GM12874 (cell line): ENCODE results near the gene TMEM123.

ENCODE experiments used
- TF ChIP-seq, protein P1 (sequence below): IDR thresholded peaks from 2 replicates; pipeline ENCODE4 v1.5.1; 2011; ENCODE audit warnings: low read depth, mild to moderate bottlenecking, control low read depth, low read length, moderate library complexity; ENCODE audit not compliant: insufficient read depth

The TMEM123 gene

DNA sequence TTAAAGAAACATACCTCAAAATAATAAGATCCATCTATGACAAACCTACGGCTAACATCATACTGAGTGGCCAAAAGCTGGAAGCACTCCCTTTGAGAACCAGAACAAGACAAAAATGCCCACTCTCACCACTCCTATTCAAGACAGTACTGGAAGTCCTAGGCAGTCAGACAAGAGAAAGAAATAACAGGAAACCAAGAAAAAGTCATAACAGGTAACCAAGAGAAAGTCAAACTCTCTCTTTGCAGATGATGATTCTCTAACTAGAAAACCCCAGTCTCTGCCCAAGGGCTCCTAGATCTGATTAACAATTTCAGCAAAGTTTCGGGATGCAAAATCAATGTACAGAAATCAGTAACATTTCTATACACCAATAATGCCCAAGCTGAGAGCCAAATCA, 35.6 kb downstream of the TMEM123 start:
- TF ChIP-seq, protein P1, sequence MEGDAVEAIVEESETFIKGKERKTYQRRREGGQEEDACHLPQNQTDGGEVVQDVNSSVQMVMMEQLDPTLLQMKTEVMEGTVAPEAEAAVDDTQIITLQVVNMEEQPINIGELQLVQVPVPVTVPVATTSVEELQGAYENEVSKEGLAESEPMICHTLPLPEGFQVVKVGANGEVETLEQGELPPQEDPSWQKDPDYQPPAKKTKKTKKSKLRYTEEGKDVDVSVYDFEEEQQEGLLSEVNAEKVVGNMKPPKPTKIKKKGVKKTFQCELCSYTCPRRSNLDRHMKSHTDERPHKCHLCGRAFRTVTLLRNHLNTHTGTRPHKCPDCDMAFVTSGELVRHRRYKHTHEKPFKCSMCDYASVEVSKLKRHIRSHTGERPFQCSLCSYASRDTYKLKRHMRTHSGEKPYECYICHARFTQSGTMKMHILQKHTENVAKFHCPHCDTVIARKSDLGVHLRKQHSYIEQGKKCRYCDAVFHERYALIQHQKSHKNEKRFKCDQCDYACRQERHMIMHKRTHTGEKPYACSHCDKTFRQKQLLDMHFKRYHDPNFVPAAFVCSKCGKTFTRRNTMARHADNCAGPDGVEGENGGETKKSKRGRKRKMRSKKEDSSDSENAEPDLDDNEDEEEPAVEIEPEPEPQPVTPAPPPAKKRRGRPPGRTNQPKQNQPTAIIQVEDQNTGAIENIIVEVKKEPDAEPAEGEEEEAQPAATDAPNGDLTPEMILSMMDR: no peak

DNA sequence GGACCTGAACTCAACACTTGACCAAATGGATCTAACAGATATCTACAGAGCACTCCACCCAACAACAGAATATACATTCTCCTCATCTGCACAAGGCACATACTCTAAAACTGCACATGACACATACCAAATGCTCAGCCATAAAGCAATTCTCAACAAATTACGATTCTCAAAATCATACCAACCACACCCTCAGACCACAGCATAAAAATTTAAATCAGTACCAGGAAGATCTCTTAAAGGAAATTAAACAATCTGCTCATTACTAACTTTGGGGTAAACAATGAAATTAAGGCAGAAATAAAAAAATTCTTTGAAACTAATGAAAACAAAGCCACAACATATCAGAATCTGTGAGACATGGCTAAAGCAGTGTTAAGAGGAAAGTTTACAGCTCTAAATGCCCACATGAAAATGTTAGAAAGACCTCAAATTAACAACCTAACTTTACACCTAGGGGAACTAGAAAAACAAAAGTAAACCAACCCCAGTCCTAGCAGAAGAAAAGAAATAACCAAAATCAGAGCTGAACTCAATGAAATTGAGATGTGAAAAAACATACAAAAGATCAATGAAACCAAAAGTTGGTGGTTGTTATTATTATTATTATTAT, 37.2 kb downstream of the TMEM123 start:
- TF ChIP-seq, protein P1: no peak

DNA sequence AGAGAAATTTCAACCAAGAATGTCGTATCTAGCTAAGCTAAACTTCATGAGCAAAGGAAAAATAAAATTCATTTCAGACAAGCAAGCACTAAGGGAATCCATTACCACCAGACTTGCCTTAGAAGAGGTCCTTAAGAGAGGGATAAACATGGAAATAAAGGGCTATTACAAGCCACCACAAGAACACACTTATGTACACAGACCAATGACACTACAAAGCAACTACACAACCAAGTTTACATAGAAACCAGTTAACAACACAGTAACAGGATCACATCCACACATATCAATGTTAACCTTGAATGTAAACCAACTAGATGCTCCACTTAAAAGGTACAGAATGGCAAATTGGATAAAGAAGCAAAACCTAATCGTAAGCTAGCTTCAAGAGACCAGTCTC, 38.0 kb downstream of the TMEM123 start:
- TF ChIP-seq, protein P1: no peak

DNA sequence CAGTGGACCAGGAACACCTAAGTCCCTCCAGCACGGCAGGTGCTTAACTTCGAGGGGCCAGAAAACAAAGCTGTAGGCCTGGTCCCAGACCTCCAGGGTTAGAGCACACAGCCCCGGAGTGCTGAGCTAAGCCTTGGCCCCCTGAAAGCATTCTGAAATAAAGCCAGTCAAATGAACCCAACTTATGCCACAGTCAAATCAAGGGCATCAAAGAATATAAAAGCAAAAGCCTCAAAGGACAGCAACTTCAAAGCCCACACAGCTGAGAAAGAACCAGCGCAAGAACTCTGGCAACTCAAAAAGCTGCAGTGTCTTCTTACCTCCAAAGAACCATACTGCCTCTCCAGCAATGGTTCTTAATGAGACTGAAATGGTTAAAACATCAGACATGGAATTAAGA, 39.1 kb downstream of the TMEM123 start:
- TF ChIP-seq, protein P1: no peak

- TF ChIP-seq, protein P1: no peak
Measured at GRCh38 chr11:102411142-102411541, 41.4 kb downstream of the TMEM123 start.

- TF ChIP-seq, protein P1: no peak
Measured at GRCh38 chr11:102410382-102410784, 42.2 kb downstream of the TMEM123 start.

DNA sequence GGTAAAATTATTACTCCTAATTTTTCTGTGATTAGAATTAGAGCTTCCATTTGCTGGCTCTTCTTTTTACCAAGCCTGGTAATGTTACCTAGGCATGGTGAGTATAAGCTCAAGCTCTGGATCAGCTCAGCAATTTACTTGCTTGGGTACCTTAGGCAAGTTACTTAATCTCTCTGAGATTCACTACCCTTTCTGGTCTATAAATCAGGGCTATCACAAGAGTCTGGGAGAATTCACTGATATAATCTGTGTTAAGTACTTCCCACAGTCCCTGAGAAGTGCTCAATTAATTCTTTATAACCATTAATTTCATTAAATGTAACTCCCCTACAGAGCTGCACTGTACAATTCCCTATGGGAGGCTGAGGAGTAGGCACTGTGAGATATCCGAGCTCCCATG, 44.2 kb downstream of the TMEM123 start:
- TF ChIP-seq, protein P1: no peak

DNA sequence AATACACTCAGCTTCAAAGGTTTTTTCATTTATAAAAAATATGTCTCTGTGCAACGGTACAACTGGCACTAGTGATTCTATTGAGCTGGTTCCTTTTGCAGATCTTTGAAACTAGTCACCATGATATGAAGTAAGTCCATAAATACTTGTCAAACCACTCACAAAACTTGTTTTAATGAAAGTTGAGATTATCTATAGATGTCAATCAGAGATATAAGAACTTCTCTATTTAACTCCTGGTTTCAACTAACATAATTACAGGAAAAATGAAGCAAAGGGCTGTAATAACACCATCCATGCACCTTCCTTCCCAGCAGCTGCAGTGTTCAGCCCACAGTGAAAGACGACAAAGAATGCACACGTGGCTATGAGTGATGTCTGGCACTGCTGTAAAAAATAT, 44.7 kb downstream of the TMEM123 start:
- TF ChIP-seq, protein P1: no peak
